SK-N-SH (cell line): ENCODE results near the gene RAB38. TPM values are rescaled to one million over a fixed set of nuclear protein-coding genes. Genes with fewer than 3 reads are reported as not detected.

Experiments used
- CTCF ChIA-PET: fragments of 300-600, 350-600 bp; formaldehyde crosslinking; extraction: SDS; loops from one replicate; lab custom pipeline; 2021; lab: Yijun Ruan, JAX
- POLR2A ChIA-PET: fragments of 350-600 bp; sonication (Branson Sonifier 250); formaldehyde crosslinking; extraction: SDS; loops from one replicate; lab custom pipeline; 2020; ENCODE audit warnings: antibody characterized with exemption, inconsistent platforms; lab: Yijun Ruan, JAX
- DNase-seq: peaks from one replicate; pipeline ENCODE4 v3.0.0; 2012
- H2AFZ ChIP-seq: fragments of 200-600 bp; sonication (generic); 2 replicates; pipeline ENCODE4 v1.8.1; 2016; ENCODE audit warnings: antibody characterized with exemption, mild to moderate bottlenecking, low read depth
- H3F3A ChIP-seq: fragments of 200-600 bp; sonication (generic); replicated peaks from 2 replicates; pipeline ENCODE3; 2016; ENCODE audit warnings: antibody characterized with exemption, mild to moderate bottlenecking; ENCODE audit not compliant: insufficient read depth
- H3K27ac ChIP-seq, 2 experiments: fragments of 200-500 bp in 1 of 2; fragments of 200-600 bp in 1 of 2; sonication (Bioruptor generic) in 1 of 2; sonication (generic), shearing (Covaris generic) in 1 of 2; 2 replicates each; pipeline versions ENCODE4 v1.5.1 to v1.6.1; 2014 to 2016; ENCODE audit warnings: low read depth in 2 of 2, inconsistent platforms in 1 of 2, low read length in 1 of 2, mild to moderate bottlenecking in 1 of 2, mixed read lengths in 1 of 2
- H3K27me3 ChIP-seq: fragments of 200-600 bp; sonication (generic), shearing (Covaris generic); 2 replicates; pipeline ENCODE4 v1.6.1; 2016; ENCODE audit warnings: mixed run types; ENCODE audit not compliant: insufficient read depth
- H3K36me3 ChIP-seq, 2 experiments: fragments of 200-500 bp in 1 of 2; fragments of 200-600 bp in 1 of 2; sonication (Bioruptor generic) in 1 of 2; sonication (generic) in 1 of 2; replicated peaks in 1 of 2; 2 replicates each; pipeline versions ENCODE3 to v1.5.1; 2014 to 2016; ENCODE audit warnings: low read length in 1 of 2, mild to moderate bottlenecking in 1 of 2; ENCODE audit not compliant: insufficient read depth in 2 of 2, control insufficient read depth in 1 of 2
- H3K4me1 ChIP-seq, 2 experiments: fragments of 200-500 bp in 1 of 2; fragments of 200-600 bp in 1 of 2; sonication (Bioruptor generic) in 1 of 2; sonication (generic), shearing (Covaris generic) in 1 of 2; 2 replicates each; pipeline versions ENCODE4 v1.5.1 to v1.6.1; 2014 to 2016; ENCODE audit warnings: low read depth in 1 of 2, low read length in 1 of 2, mixed run types in 1 of 2; ENCODE audit not compliant: insufficient read depth in 2 of 2, control insufficient read depth in 1 of 2
- H3K4me2 ChIP-seq: fragments of 200-600 bp; sonication (generic), shearing (Covaris generic); 2 replicates; pipeline ENCODE4 v1.6.1; 2017; ENCODE audit warnings: mixed run types
- H3K4me3 ChIP-seq, 2 experiments: fragments of 200-500 bp in 1 of 2; fragments of 200-600 bp in 1 of 2; sonication (Bioruptor generic) in 1 of 2; sonication (generic), shearing (Covaris generic) in 1 of 2; 2 replicates each; pipeline versions ENCODE4 v1.5.1 to v1.8.1; 2014 to 2016; ENCODE audit warnings: low read depth in 2 of 2, inconsistent platforms in 1 of 2, low read length in 1 of 2, mild to moderate bottlenecking in 1 of 2, mixed read lengths in 1 of 2, moderate library complexity in 1 of 2
- H3K79me2 ChIP-seq: fragments of 200-600 bp; sonication (generic); 2 replicates; pipeline ENCODE4 v1.8.1; 2017; ENCODE audit warnings: mild to moderate bottlenecking; ENCODE audit not compliant: insufficient read depth
- H3K9ac ChIP-seq: fragments of 200-600 bp; sonication (generic); 2 replicates; pipeline ENCODE4 v1.6.1; 2017; ENCODE audit warnings: mixed run types
- H3K9me2 ChIP-seq: fragments of 200-600 bp; sonication (generic); 2 replicates; pipeline ENCODE4 v1.6.1; 2017; ENCODE audit warnings: mixed run types
- H3K9me3 ChIP-seq: fragments of 200-600 bp; sonication (generic); 2 replicates; pipeline ENCODE4 v1.6.1; 2017; ENCODE audit warnings: mixed run types, mild to moderate bottlenecking, moderate library complexity
- H4K20me1 ChIP-seq: fragments of 200-600 bp; sonication (generic); 2 replicates; pipeline ENCODE4 v1.6.1; 2017; ENCODE audit warnings: mild to moderate bottlenecking, mixed run types; ENCODE audit not compliant: insufficient read depth
- CHD2 ChIP-seq: fragments of 150-350 bp; IDR thresholded peaks from 2 replicates; pipeline ENCODE4 v1.6.1; 2018; ENCODE audit warnings: low read length; ENCODE audit not compliant: partially characterized antibody
- FOSL2 ChIP-seq: IDR thresholded peaks from 2 replicates; pipeline ENCODE4 v1.4.0; 2012; ENCODE audit warnings: low read depth, mild to moderate bottlenecking, moderate library complexity, borderline replicate concordance
- GABPA ChIP-seq: IDR thresholded peaks from 2 replicates; pipeline ENCODE4 v1.4.0; 2012; ENCODE audit warnings: low read depth, mild to moderate bottlenecking
- GATA2 ChIP-seq: sonication (generic); formaldehyde crosslinking; IDR thresholded peaks from 2 replicates; pipeline ENCODE4 v1.5.0; 2020; ENCODE audit warnings: mild to moderate bottlenecking, missing genetic modification reagents
- MXI1 ChIP-seq: IDR thresholded peaks from 2 replicates; pipeline ENCODE4 v1.6.1; 2012; ENCODE audit warnings: mild to moderate bottlenecking, low read depth, low read length, improper control_type of control experiment
- NRF1 ChIP-seq: IDR thresholded peaks from 2 replicates; pipeline ENCODE4 v1.6.1; 2012; ENCODE audit warnings: low read depth, mild to moderate bottlenecking, low read length
- PBX3 ChIP-seq: IDR thresholded peaks from 2 replicates; pipeline ENCODE4; 2012
- REST ChIP-seq: IDR thresholded peaks from 2 replicates; pipeline ENCODE4 v1.6.1; 2012; ENCODE audit warnings: mild to moderate bottlenecking, low read depth, low read length, moderate library complexity
- RFX5 ChIP-seq: IDR thresholded peaks from 2 replicates; pipeline ENCODE4 v1.6.1; 2012; ENCODE audit warnings: mild to moderate bottlenecking, improper control_type of control experiment, low read length
- SMC3 ChIP-seq: IDR thresholded peaks from 2 replicates; pipeline ENCODE4 v1.6.1; 2012; ENCODE audit warnings: low read depth, low read length, improper control_type of control experiment
- TEAD4 ChIP-seq: IDR thresholded peaks from 2 replicates; pipeline ENCODE4 v1.4.0; 2012; ENCODE audit warnings: mild to moderate bottlenecking, borderline replicate concordance; ENCODE audit not compliant: insufficient read depth
- USF1 ChIP-seq: IDR thresholded peaks from 2 replicates; pipeline ENCODE4 v1.4.0; 2012; ENCODE audit warnings: low read depth, borderline replicate concordance
- ZBTB33 ChIP-seq: IDR thresholded peaks from 2 replicates; pipeline ENCODE4 v1.4.0; 2012; ENCODE audit warnings: low read depth, borderline replicate concordance
- WGBS: methylation state at CpG from one replicate; pipeline ENCODE4 v1.1.6; 2017; ENCODE audit warnings: low lambda C conversion rate; 5-methylcytosine and 5-hydroxymethylcytosine counted together
- polyA plus RNA-seq, 3 experiments: library from polyadenylated mRNA; depleted of rRNA; stranded (reverse); fragments of >200 nt; gene quantifications; 2 replicates each; pipeline ENCODE4 v1.2.3, GENCODE V29; 2012

RAB38 gene
- polyA plus RNA-seq, 1 of the 3 experiments (the other 2 are of a cell fraction), result 0.66 TPM

GRCh38 chr11:88087337-88087736 lies 87.9 kb downstream of the RAB38 start:
- H3K4me1 ChIP-seq, result no peaks in the 10 kb centered on the region
- CTCF ChIA-PET, result no interaction called here
- 2% methylated on average over 3 of the region's 3 CpGs for WGBS
- H2AFZ ChIP-seq, result no peak overlapping the region
- no peak overlapping the region for H3K4me3 ChIP-seq
- H4K20me1 ChIP-seq, result no peaks in the 10 kb centered on the region
- no peaks in the 10 kb centered on the region for H3K79me2 ChIP-seq
- TF ChIP-seq NRF1, result no peak
- TF ChIP-seq, all 33 proteins: peak for 0
- no peak for DNase-seq
- Histone ChIP-seq H3K4me2 (no peak overlapping the region), H3K36me3 (no peaks in the 10 kb centered on the region), H3F3A (no peaks in the 10 kb centered on the region), H3K9ac (no peak overlapping the region), H3K9me2 (no peaks in the 10 kb centered on the region), H3K9me3 (no peaks in the 10 kb centered on the region), H3K27ac (no peak overlapping the region), H3K27me3 (no peaks in the 10 kb centered on the region)
- POLR2A ChIA-PET, result no interaction called here

- Histone ChIP-seq H2AFZ (no peak overlapping the region), H3K9ac (no peak overlapping the region), H3K4me2 (no peak overlapping the region), H3K9me3 (no peaks in the 10 kb centered on the region), H3K79me2 (no peaks in the 10 kb centered on the region), H4K20me1 (no peaks in the 10 kb centered on the region), H3F3A (no peaks in the 10 kb centered on the region), H3K4me1 (no peaks in the 10 kb centered on the region), H3K27ac (no peak overlapping the region), H3K27me3 (no peaks in the 10 kb centered on the region), H3K36me3 (no peaks in the 10 kb centered on the region), H3K9me2 (no peaks in the 10 kb centered on the region), H3K4me3 (no peak overlapping the region)
- ChIA-PET CTCF (no interaction called here), POLR2A (no interaction called here)
- no peak for TF ChIP-seq MXI1
- TF ChIP-seq REST, result no peak
- no peak for TF ChIP-seq ZBTB33
- no peak for TF ChIP-seq FOSL2
- TF ChIP-seq SMC3, result no peak
- no peak for TF ChIP-seq GABPA
- TF ChIP-seq TEAD4, result no peak
- TF ChIP-seq CHD2, result no peak
- TF ChIP-seq PBX3, result no peak
- no peak for TF ChIP-seq RFX5
- no peak for TF ChIP-seq USF1
- TF ChIP-seq GATA2, result no peak
- 3% methylated on average over 2 of the region's 2 CpGs for WGBS
- no peak for DNase-seq
Observed at GRCh38 chr11:88086297-88086696, 88.9 kb downstream of the RAB38 start.
